Hematopoietic multipotent progenitor cell treated with erythropoietin and hydrocortisone succinate and interleukin-3 and kit ligand, for 17 days (in vitro differentiated cells): ENCODE data around the gene FCRL6.

ENCODE experiments used
- DNase-seq: peaks from one replicate; pipeline ENCODE4 v3.0.0-alpha.2; 2015; ENCODE audit warnings: low spot score

The FCRL6 gene

DNA sequence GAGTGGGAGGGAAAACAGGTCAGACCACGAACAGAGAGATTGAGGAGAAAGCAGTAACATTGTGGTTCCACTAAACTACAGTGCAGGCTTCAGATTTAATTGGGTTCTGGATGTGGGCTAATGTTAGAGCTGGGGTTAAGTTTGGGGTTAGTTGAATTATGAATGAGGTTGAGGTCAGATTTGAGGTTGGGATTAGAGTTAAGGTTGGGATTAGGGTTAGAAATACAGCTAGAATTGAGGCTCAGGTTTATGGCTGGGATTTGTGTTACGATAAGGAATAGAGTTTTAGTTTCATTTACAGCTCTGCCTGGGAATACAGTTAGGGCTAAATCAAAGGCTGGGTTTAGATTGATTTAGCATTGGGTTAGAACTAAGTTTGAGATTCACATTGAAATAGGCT is 62.1 kb downstream of the FCRL6 start:
- DNase-seq: no peak
